Right forelimb (tissue), 1 donor: ENCODE measurements around the gene CTNNA1.
"Not testable (repeated sequence)": the region's sequence is repeated elsewhere in the genome, so short reads cannot be mapped to it uniquely, and the experiment has no call there.

Source experiments
- DNase-seq: peaks from one replicate; pipeline ENCODE4 v3.0.0-alpha.2; 2018

The CTNNA1 gene

DNA sequence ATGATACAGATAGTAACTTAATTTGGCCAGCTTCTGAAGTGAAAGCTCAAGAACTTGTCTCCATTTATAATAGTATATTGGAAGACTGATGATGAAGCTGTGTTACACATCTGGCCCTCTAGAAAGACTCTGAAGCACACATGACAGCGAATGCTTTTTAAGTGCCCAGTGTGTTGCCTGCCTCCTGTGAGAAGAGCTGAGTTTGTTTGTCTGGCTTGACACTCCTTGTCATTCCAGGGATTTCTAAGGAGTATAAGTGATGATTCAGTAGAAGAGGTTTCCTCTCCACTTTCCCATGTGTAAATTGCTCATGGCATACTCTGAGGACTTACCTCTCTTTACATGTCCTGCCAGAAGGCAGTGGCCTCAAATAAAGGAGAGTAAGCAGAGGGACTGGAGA is 152.3 kb downstream of the CTNNA1 start:
- DNase-seq, result no peak

DNA sequence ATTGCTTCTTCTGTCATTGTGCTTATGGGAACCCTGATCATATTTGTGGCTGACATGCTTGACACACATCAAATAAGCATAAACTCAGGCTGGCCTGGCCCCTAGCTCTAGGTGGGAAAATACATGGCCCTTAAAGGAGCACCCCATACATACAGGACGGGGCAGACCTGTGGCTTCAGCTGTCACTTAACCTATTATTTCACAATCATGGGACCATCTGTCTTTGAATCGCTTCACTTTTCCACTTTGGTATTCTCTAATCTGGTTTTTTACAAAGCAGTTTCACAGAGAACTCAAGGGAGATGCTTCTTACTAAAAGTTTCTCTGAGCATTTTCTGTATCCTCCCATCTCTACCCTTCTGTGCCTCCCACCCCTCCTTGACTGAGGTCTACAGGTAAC is 156.5 kb downstream of the CTNNA1 start:
- DNase-seq, result no peak

DNA sequence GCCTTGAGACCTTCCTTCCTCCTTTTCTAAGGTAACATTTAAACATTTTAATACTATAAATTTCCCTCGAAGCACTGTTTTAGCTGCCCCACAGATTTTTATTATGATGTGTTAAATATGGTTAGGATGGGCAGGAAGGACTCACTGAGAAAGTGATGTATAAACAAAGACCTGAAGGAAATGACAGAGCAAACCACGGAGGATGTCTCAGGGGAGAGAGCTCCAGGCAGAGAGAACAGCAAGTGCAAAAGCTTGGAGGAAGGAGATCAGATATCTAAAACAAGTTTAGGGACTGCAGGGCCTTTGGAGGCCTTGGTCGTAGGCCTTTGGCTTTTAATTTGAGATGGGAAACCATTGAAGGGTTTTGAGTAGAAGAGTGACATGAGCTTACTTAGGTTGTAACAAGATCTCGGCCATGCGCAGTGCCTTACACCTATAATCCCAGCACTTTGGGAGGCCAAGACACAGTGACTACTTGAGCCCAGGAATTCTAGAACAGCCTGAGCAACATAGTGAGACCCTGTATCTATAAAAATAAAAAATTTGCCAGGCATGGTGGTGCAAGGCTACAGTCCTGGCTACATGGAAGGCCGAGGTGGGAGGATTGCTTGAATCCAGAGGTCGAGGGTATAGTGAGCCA is 157.4 kb downstream of the CTNNA1 start:
- no peak for DNase-seq

GRCh38 chr5:138911441-138911840 is 158.2 kb downstream of the CTNNA1 start:
- no peak for DNase-seq

DNA sequence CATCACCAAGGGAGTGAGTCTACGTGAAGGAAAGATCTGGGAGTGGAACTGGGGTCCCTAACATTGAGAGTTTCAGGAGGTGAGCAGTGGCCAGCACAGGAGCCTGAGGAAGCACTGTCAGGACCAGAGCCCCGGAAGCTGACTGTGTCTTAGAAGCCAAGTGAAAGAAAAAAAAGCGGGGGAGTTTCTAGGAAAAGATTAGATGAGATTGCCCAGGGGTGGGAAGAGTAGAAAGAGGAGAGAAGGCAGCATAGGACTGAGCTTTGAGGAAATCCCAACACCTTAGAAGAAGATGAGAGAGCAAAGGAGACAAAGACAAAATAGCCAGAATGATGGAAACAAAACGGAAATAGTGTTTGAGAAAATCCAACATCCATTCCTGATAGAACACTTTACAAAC is 158.9 kb downstream of the CTNNA1 start:
- DNase-seq, result no peak

GRCh38 chr5:138913773-138914172 is 160.5 kb downstream of the CTNNA1 start:
- no peak for DNase-seq

GRCh38 chr5:138914338-138914737 is 161.1 kb downstream of the CTNNA1 start:
- no peak for DNase-seq

DNA sequence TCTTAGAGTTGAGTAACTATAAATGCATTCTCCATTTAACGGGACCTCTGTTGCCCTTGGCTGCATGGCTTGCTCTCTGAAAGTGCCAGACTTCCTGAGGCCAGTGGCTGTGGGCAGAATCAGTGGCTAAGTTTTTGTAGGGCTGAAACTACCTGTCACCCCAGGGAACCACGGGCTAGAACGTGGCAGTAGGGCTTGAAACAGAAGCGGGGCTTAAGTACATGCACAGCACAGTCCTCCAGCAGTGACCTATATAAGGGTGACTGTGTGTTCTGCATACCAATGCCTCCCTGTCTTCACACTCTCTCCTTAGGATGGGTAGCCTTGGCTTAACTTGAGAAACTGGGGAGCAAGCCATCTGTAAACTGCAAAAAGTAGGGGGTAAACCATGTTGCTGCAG is 165.5 kb downstream of the CTNNA1 start:
- no peak for DNase-seq

GRCh38 chr5:138920181-138920580 is 167.0 kb downstream of the CTNNA1 start:
- DNase-seq, result no peak

DNA sequence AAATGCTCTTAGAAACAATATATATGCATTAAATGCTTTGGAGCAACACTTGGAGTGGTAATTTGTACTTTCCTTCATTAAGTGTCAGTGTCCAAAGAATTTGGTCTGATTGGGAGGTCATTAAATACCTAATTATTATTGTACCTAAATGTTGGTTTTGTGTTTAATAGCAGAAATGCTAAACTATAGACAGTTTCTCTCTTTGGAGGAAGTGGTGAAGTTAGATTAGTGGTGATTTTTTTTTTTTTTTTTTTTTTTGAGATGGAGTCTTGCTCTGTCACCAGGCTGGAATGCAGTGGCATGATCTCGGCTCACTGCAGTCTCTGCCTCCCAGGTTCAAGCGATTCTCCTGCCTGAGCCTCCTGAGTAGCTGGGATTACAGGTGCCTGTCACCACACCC is 168.1 kb downstream of the CTNNA1 start:
- DNase-seq, result not testable (repeated sequence)

DNA sequence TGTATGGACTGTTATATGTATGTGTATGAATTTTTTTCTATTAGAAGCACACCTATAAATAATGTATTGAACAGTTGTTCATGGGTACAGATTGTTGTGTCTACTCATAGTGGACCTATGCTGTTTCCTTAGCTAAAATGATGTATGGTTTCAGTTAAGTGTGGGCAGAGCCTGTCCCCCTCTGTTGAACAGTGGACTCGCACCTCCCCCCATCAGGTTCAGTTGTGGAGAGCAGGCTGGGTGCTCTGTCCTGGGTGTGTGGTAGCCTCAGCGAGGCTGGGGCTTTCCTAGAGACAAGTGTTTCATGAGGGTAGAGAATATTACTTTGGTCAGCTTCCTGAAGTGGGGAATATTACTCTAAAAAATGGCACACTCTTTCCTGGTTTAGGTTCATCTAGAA is 169.3 kb downstream of the CTNNA1 start:
- no peak for DNase-seq

DNA sequence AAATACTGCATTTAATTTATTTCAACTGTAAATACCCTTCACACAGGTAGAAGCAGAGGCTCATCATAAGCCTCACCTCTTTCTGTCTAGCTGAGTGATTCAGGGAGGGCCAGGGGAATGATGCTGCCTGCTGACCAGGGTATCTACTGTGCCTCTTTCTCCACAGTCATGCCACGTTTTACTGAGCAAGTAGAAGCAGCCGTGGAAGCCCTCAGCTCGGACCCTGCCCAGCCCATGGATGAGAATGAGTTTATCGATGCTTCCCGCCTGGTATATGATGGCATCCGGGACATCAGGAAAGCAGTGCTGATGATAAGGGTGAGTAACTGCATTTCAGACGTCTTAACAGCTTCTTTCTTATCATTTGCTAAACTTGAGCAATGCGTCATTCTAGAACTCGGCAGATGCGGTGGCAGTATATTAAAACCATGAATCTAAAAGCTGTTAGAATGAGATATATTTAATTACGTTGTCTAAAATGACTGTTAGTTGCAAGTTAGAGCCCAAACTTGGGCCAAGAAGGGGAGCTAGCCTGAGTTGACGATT is 171.9 kb downstream of the CTNNA1 start:
- DNase-seq, result no peak

DNA sequence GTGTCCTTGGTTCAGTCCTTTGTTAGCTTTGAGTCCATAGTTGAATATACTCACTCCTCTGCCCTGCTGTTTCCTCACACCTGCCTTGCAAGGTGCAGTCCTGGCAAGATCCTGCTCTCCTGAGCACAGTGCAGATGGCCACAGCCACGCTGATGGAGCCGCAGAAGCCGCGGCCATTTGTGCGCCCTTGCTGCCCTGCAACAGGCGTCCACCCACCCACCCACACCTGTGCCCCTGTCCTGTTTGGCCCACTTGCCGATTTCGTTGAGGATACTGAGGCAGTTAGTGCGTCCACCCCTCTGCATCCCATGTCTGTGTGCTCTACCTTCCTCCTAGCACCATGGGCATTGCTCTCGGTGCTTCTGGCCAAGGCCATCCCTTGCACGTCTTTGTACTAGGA is 173.0 kb downstream of the CTNNA1 start:
- no peak for DNase-seq

- no peak for DNase-seq
Observed at GRCh38 chr5:138926688-138927448, 173.6 kb downstream of the CTNNA1 start.

DNA sequence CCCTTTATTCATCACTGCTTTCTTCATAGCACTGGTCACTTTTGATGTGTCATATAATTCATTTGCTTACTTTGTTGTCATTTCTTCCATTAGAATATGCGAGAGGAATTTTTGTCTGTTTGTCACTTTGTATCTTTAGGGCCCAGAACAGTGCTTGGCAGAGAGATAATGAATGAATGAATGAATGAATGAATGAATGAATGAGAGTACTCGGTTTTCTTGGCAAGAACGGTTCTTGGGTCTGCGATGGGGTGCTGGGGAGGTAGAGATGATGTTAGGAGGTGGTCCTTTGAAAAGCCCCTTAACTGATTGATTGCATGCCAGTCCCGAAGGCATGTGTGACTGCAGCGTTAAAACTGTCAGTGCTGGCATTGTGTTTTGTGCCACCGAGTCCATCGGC is 174.3 kb downstream of the CTNNA1 start:
- DNase-seq, result no peak

GRCh38 chr5:138927979-138928378 is 174.8 kb downstream of the CTNNA1 start:
- DNase-seq, result no peak

GRCh38 chr5:138929571-138929955 is 176.3 kb downstream of the CTNNA1 start:
- no peak for DNase-seq

GRCh38 chr5:138930371-138931097 is 177.3 kb downstream of the CTNNA1 start:
- DNase-seq, result no peak

DNA sequence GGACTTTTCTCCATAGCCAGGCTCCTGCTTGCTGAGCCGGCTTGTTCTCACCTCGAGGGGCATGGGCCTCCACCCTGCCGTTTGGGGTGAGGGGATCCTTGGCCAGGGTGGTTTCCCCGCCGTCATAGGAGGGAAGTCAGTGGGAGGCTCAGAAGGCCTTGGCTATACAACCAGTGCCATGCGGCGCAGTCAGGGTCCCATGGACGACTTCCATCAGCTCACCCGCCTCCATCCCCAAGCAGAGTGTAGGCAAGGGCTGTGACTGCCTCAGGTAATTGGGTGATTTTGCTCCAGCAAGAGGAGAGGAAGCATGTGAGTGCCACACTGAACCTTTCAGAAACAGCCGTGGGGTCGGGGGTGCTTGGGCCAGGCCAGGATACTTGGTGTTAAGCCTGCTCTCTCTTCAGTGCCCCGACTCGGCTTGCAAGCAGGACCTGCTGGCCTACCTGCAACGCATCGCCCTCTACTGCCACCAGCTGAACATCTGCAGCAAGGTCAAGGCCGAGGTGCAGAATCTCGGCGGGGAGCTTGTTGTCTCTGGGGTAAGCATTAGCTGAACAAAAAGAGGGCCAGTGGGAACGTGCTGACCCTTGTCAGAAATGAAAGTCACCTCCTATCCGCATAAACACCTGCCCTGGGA is 179.1 kb downstream of the CTNNA1 start:
- no peak for DNase-seq

DNA sequence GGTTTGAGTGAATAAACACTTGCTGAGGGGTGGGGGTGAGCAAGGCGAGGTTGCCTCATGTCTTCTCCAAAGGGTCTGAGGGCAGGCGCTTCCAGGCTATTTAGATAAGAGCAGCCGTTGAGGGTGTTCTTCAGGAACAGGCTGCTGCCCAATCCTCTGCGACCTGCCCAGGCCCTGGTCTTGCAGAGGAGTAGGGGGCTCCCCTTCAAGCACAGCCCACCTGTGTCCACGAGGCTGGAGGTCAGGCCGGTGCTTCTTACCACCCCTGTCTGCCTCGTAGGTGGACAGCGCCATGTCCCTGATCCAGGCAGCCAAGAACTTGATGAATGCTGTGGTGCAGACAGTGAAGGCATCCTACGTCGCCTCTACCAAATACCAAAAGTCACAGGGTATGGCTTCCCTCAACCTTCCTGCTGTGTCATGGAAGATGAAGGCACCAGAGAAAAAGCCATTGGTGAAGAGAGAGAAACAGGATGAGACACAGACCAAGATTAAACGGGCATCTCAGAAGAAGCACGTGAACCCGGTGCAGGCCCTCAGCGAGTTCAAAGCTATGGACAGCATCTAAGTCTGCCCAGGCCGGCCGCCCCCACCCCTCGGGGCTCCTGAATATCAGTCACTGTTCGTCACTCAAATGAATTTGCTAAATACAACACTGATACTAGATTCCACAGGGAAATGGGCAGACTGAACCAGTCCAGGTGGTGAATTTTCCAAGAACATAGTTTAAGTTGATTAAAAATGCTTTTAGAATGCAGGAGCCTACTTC is 180.5 kb downstream of the CTNNA1 start:
- DNase-seq, result no peak

DNA sequence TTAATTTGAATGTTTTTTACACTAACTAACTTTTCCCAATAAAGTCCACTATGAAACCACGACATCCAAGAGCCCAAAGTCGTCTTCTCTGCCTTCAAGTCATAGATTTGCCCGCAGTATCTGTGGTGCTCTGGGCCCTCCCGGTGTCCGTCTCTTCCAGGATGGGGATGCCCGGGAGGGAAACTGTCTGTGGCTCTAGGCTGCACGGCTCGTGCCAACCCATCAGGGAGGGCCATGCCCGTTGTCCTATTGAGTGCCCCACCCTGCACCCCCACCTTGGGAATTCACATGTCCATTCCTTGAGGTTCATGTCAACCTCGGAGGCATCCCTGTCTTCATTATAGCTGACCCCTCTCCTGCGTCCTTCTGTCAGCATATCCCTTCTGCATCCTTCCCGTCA is 181.7 kb downstream of the CTNNA1 start:
- DNase-seq, result no peak

- no peak for DNase-seq
Observed at GRCh38 chr5:138935466-138935865, 182.2 kb downstream of the CTNNA1 start.
